CD14-positive monocyte (primary cell): ENCODE data around the gene MED27. TPM values are rescaled to one million over a fixed set of nuclear protein-coding genes. Genes with fewer than 3 reads are reported as not detected.

ENCODE experiments used
- DNase-seq, 3 donors: peaks; one replicate each; pipeline ENCODE4 v3.0.0-alpha.2; 2011 to 2022
- H2AFZ ChIP-seq: 2 replicates; pipeline ENCODE4 v1.6.0; 2012; ENCODE audit warnings: mild to moderate bottlenecking, low read depth, low read length, inconsistent platforms; ENCODE audit not compliant: insufficient read depth, poor library complexity, severe bottlenecking
- H3K27ac ChIP-seq, 2 donors: 1 replicate in 1 of 2; 2 replicates in 1 of 2; pipeline ENCODE4 v1.5.1; 2012 to 2013; ENCODE audit warnings: low read length in 2 of 2, control low read depth in 1 of 2, inconsistent platforms in 1 of 2, low read depth in 1 of 2, mild to moderate bottlenecking in 1 of 2
- H3K27me3 ChIP-seq, 2 donors: one replicate each; pipeline versions ENCODE4 v1.6.0 to v1.6.1; 2011 to 2013; ENCODE audit warnings: low read length in 2 of 2; ENCODE audit not compliant: control insufficient read depth in 2 of 2, insufficient read depth in 2 of 2
- H3K36me3 ChIP-seq, 2 donors: replicated peaks in 1 of 2; 1 replicate in 1 of 2; 2 replicates in 1 of 2; pipeline versions ENCODE4 v1.5.1 to v1.6.1; 2012 to 2013; ENCODE audit warnings: low read length in 2 of 2, control low read depth in 1 of 2, inconsistent platforms in 1 of 2, mild to moderate bottlenecking in 1 of 2; ENCODE audit not compliant: insufficient read depth in 2 of 2, control insufficient read depth in 1 of 2
- H3K4me1 ChIP-seq, 2 donors: 1 replicate in 1 of 2; 2 replicates in 1 of 2; pipeline versions ENCODE4 v1.5.1 to v1.6.1; 2012 to 2013; ENCODE audit warnings: low read length in 2 of 2, control low read depth in 1 of 2, inconsistent platforms in 1 of 2, mild to moderate bottlenecking in 1 of 2, moderate library complexity in 1 of 2; ENCODE audit not compliant: insufficient read depth in 2 of 2, control insufficient read depth in 1 of 2
- H3K4me2 ChIP-seq: replicated peaks from 2 replicates; pipeline ENCODE3; 2012; ENCODE audit warnings: low read length, moderate library complexity, mild to moderate bottlenecking; ENCODE audit not compliant: poor library complexity, severe bottlenecking; ENCODE audit errors: extremely low read depth
- H3K4me3 ChIP-seq, 3 experiments: fragments of 200-600 bp in 1 of 3; sonication (generic) in 1 of 3; replicated peaks in 1 of 3; 1 replicate in 2 of 3; 2 replicates in 1 of 3; pipeline ENCODE4 v1.5.1; 2011 to 2013; ENCODE audit warnings: low read length in 3 of 3, mild to moderate bottlenecking in 3 of 3, control low read depth in 2 of 3, low read depth in 2 of 3, inconsistent platforms in 1 of 3, moderate library complexity in 1 of 3
- H3K79me2 ChIP-seq: 2 replicates; pipeline ENCODE4 v1.6.0; 2012; ENCODE audit warnings: mild to moderate bottlenecking, control low read depth, inconsistent platforms, low read length, moderate library complexity; ENCODE audit not compliant: insufficient read depth
- H3K9ac ChIP-seq: 2 replicates; pipeline ENCODE4 v1.6.0; 2017; ENCODE audit warnings: low read length, mild to moderate bottlenecking; ENCODE audit not compliant: insufficient read depth, poor library complexity, severe bottlenecking
- H3K9me3 ChIP-seq, 2 donors: replicated peaks in 1 of 2; 1 replicate in 1 of 2; 2 replicates in 1 of 2; pipeline versions ENCODE4 v1.5.1 to v1.6.1; 2012 to 2013; ENCODE audit warnings: low read length in 2 of 2, control low read depth in 1 of 2; ENCODE audit not compliant: control insufficient read depth in 1 of 2, insufficient read depth in 1 of 2
- H4K20me1 ChIP-seq: 2 replicates; pipeline ENCODE4 v1.6.0; 2012; ENCODE audit warnings: mild to moderate bottlenecking, low read length, control low read depth, moderate library complexity; ENCODE audit not compliant: insufficient read depth
- H3K27ac Mint-ChIP-seq, 7 donors: one replicate each; pipeline ENCODE4 v1.8.0; 2020; ENCODE audit warnings: mild to moderate bottlenecking in 7 of 7, mixed read lengths in 7 of 7, moderate library complexity in 6 of 7, inconsistent platforms in 2 of 7
- H3K27me3 Mint-ChIP-seq, 3 donors: one replicate each; pipeline ENCODE4 v1.8.0; 2021 to 2022; ENCODE audit warnings: low read depth in 3 of 3, mild to moderate bottlenecking in 3 of 3, mixed read lengths in 3 of 3, moderate library complexity in 3 of 3, inconsistent platforms in 1 of 3
- H3K36me3 Mint-ChIP-seq, 2 donors: one replicate each; pipeline ENCODE4 v1.8.0; 2020; ENCODE audit warnings: mixed read lengths in 2 of 2, inconsistent platforms in 1 of 2, mild to moderate bottlenecking in 1 of 2
- H3K4me1 Mint-ChIP-seq: one replicate; pipeline ENCODE4 v1.8.0; 2020; ENCODE audit warnings: mild to moderate bottlenecking, mixed read lengths
- H3K4me3 Mint-ChIP-seq, 2 donors: one replicate each; pipeline ENCODE4 v1.8.0; 2020; ENCODE audit warnings: mild to moderate bottlenecking in 2 of 2, mixed read lengths in 2 of 2, moderate library complexity in 1 of 2
- H3K9me3 Mint-ChIP-seq, 7 donors: one replicate each; pipeline ENCODE4 v1.8.0; 2020 to 2022; ENCODE audit warnings: mixed read lengths in 7 of 7, mild to moderate bottlenecking in 6 of 7, moderate library complexity in 6 of 7, inconsistent platforms in 2 of 7
- CTCF ChIP-seq: fragments of 200-600 bp; IDR thresholded peaks from one replicate; pipeline ENCODE4 v1.8.0; 2022; ENCODE audit warnings: antibody characterized with exemption, mild to moderate bottlenecking
- WGBS: methylation state at CpG from one replicate; pipeline ENCODE4 v1.1.5; 2013; ENCODE audit warnings: missing lambda C conversion rate; ENCODE audit not compliant: insufficient coverage; 5-methylcytosine and 5-hydroxymethylcytosine counted together
- intact Hi-C, 2 donors: fragments of 100-400 bp; cut with micrococcal nuclease; formaldehyde crosslinking; loops; one replicate each; pipeline versions ENCODE4 v1.15.0 to v1.15.1; 2023
- polyA plus RNA-seq, 3 donors: library from polyadenylated mRNA; depleted of rRNA in 1 of 3; unstranded in 2 of 3; stranded (reverse) in 1 of 3; fragments of 300-500 nt in 2 of 3; fragments of >200 nt in 1 of 3; fragmentation: Illumina TruSeq in 2 of 3; gene quantifications; 1 replicate in 2 of 3; 2 replicates in 1 of 3; pipeline ENCODE4 v1.2.3, GENCODE V29; 2012 to 2021

Gene MED27
- polyA plus RNA-seq, 3 donors, result 14.0 to 26.9 (median 25.8) TPM

- DNase-seq, result no peak
- no peaks in the 10 kb centered on the region for H3K4me1 Mint-ChIP-seq
- no peak overlapping the region for H3K27ac Mint-ChIP-seq
- no peaks in the 10 kb centered on the region for H3K4me1 ChIP-seq
- peaks cover 0 to 2% (median 0%) of the 10 kb centered on the region in 7 donors for H3K9me3 Mint-ChIP-seq
- no peak for TF ChIP-seq CTCF
- H3K4me2 ChIP-seq, result no peak overlapping the region
- no peak overlapping the region for H3K9ac ChIP-seq
- no peak overlapping the region for H3K4me3 Mint-ChIP-seq
- intact Hi-C loops, result no loop called here
- H3K27me3 Mint-ChIP-seq, result peaks cover 0 to 2% (median 1%) of the 10 kb centered on the region in 3 donors
- no peak overlapping the region for H2AFZ ChIP-seq
- WGBS, result 97% methylated on average over 12 of the region's 12 CpGs
- H3K4me3 ChIP-seq, result no peak overlapping the region
- H3K79me2 ChIP-seq, result no peaks in the 10 kb centered on the region
- H4K20me1 ChIP-seq, result no peaks in the 10 kb centered on the region
- H3K27ac ChIP-seq, result no peak overlapping the region
- H3K9me3 ChIP-seq, result no peaks in the 10 kb centered on the region
- H3K36me3 Mint-ChIP-seq, result no peaks in the 10 kb centered on the region
- H3K27me3 ChIP-seq, result no peaks in the 10 kb centered on the region
- no peaks in the 10 kb centered on the region for H3K36me3 ChIP-seq
Observed at GRCh38 chr9:131870156-131870555, 209.5 kb downstream of the MED27 start.

GRCh38 chr9:131869348-131869747, 210.3 kb downstream of the MED27 start:
- Histone ChIP-seq H3K4me3 (no peak overlapping the region), H3K79me2 (no peaks in the 10 kb centered on the region), H3K4me1 (no peaks in the 10 kb centered on the region), H3K9me3 (no peaks in the 10 kb centered on the region), H2AFZ (no peak overlapping the region), H3K27me3 (no peaks in the 10 kb centered on the region), H4K20me1 (no peaks in the 10 kb centered on the region), H3K4me2 (no peak overlapping the region), H3K9ac (no peak overlapping the region), H3K36me3 (no peaks in the 10 kb centered on the region), H3K27ac (no peak overlapping the region)
- H3K4me1 Mint-ChIP-seq, result no peaks in the 10 kb centered on the region
- peak overlapping the region in 1 of 7 donors; percentile 79 for H3K27ac Mint-ChIP-seq
- whole genome bisulfite sequencing, result 100% methylated on average over 2 of the region's 8 CpGs
- DNase-seq, result no peak
- no peaks in the 10 kb centered on the region for H3K36me3 Mint-ChIP-seq
- peaks cover 0 to 2% (median 1%) of the 10 kb centered on the region in 3 donors for H3K27me3 Mint-ChIP-seq
- intact Hi-C loops, result no loop called here
- no peak for TF ChIP-seq CTCF
- peaks cover 0 to 2% (median 0%) of the 10 kb centered on the region in 7 donors for H3K9me3 Mint-ChIP-seq
- H3K4me3 Mint-ChIP-seq, result no peak overlapping the region
